Midbrain (tissue), 1 donor: Measurements from ENCODE around the gene SEMA3D.
"Not testable (repeated sequence)": the region's sequence is repeated elsewhere in the genome, so short reads cannot be mapped to it uniquely, and the experiment has no call there.

ENCODE experiments used
- DNase-seq: peaks from one replicate; lab custom pipeline; 2025; lab: John Stamatoyannopoulos, UW

SEMA3D gene

GRCh38 chr7:84997626-84998025, 189.2 kb downstream of the SEMA3D start:
- no peak for DNase-seq

- not testable (repeated sequence) for DNase-seq
These were observed 193.9 kb downstream of the SEMA3D start for GRCh38 chr7:84992954-84993353.

GRCh38 chr7:84985073-84985784, 201.6 kb downstream of the SEMA3D start:
- DNase-seq = no peak

GRCh38 chr7:84982199-84982598, 204.7 kb downstream of the SEMA3D start:
- no peak for DNase-seq

GRCh38 chr7:84981055-84981976, 205.5 kb downstream of the SEMA3D start:
- no peak for DNase-seq

- no peak for DNase-seq
These were observed 211.2 kb downstream of the SEMA3D start for GRCh38 chr7:84975586-84976185.

GRCh38 chr7:84971360-84971759, 215.5 kb downstream of the SEMA3D start:
- DNase-seq = no peak

- DNase-seq = no peak
These were observed 216.2 kb downstream of the SEMA3D start for GRCh38 chr7:84970670-84971069.

GRCh38 chr7:84953234-84953633, 233.6 kb downstream of the SEMA3D start:
- DNase-seq = no peak

GRCh38 chr7:84950836-84951235, 236.0 kb downstream of the SEMA3D start:
- DNase-seq = no peak

GRCh38 chr7:84949501-84949900, 237.4 kb downstream of the SEMA3D start:
- no peak for DNase-seq

GRCh38 chr7:84949067-84949466, 237.8 kb downstream of the SEMA3D start:
- no peak for DNase-seq

GRCh38 chr7:84948634-84949033, 238.2 kb downstream of the SEMA3D start:
- DNase-seq = no peak

- no peak for DNase-seq
These were observed 240.3 kb downstream of the SEMA3D start for GRCh38 chr7:84946549-84946948.
